ENCODE measurements around the gene CDH23. TPM values are rescaled to one million over a fixed set of nuclear protein-coding genes. Genes with fewer than 3 reads are reported as not detected.
"Not testable (repeated sequence)": the region's sequence is repeated elsewhere in the genome, so short reads cannot be mapped to it uniquely, and the experiment has no call there.

CDH23 gene
- total RNA-seq, 2 donors from 2014 or later, result 3.9 to 4.4 TPM

DNA sequence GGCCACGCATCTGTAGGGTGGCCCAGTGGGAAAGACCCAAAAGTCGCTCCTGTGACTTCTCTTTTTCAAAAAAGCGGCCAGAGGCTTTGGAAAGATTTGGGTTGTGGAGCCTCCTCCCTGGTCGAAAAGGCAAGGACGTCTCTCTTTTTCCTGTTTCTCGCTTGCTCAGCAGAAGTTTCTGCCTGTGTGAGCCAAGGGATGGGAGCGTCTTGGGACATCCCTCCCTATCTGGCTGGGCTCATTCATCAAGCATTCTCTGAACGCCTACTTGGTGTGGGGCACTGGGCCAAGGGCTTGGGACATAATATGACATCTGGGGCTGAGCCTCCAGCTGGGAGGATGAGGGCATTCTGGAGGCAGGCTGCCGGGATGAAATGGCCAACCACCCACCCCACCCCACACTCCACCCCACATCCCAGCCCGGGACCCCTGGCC is 201.9 kb downstream of the CDH23 start:
- TF ChIP-seq, protein P1, sequence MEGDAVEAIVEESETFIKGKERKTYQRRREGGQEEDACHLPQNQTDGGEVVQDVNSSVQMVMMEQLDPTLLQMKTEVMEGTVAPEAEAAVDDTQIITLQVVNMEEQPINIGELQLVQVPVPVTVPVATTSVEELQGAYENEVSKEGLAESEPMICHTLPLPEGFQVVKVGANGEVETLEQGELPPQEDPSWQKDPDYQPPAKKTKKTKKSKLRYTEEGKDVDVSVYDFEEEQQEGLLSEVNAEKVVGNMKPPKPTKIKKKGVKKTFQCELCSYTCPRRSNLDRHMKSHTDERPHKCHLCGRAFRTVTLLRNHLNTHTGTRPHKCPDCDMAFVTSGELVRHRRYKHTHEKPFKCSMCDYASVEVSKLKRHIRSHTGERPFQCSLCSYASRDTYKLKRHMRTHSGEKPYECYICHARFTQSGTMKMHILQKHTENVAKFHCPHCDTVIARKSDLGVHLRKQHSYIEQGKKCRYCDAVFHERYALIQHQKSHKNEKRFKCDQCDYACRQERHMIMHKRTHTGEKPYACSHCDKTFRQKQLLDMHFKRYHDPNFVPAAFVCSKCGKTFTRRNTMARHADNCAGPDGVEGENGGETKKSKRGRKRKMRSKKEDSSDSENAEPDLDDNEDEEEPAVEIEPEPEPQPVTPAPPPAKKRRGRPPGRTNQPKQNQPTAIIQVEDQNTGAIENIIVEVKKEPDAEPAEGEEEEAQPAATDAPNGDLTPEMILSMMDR (IDR thresholded peaks at IDR 0.05), result no peak
- H3K9me3 ChIP-seq, result no peaks in the 10 kb centered on the region
- peak overlapping the region; percentile 29 to 67 for H3K27ac ChIP-seq
- DNase-seq (ENCODE audit: low spot score), result peak; percentile 91
- no peaks in the 10 kb centered on the region for H3K36me3 ChIP-seq
- peaks cover 0 to 17% of the 10 kb centered on the region in 2 donors for H3K4me1 ChIP-seq
- no peak overlapping the region for H3K4me3 ChIP-seq
- no peaks in the 10 kb centered on the region for H3K27me3 ChIP-seq

DNA sequence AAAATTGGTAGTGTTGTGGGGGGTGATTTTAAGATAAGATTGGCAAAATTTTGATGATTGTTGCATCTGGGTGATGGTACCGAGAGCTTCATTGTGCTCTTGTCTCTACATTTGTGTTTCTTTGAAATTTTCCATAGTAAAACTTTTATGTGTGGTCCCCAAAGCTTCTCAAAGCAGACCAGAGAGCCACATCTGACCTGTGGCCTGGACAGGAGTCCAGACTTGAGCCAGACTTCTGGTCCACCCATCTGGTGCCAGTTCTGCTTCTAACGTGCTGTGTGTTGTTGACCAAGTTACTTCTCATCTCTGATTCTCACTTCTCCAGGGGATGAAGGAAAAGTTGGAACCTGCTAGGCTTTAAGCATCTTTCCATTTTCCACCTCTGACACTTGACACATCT is 202.8 kb downstream of the CDH23 start:
- TF ChIP-seq, protein P1 (IDR thresholded peaks at IDR 0.05), result no peak
- Histone ChIP-seq H3K36me3 (no peaks in the 10 kb centered on the region), H3K27me3 (no peaks in the 10 kb centered on the region), H3K4me1 (peaks cover 0 to 17% of the 10 kb centered on the region in 2 donors), H3K27ac (no peak overlapping the region), H3K9me3 (no peaks in the 10 kb centered on the region), H3K4me3 (no peak overlapping the region)
- no peak for DNase-seq (ENCODE audit: low spot score)

DNA sequence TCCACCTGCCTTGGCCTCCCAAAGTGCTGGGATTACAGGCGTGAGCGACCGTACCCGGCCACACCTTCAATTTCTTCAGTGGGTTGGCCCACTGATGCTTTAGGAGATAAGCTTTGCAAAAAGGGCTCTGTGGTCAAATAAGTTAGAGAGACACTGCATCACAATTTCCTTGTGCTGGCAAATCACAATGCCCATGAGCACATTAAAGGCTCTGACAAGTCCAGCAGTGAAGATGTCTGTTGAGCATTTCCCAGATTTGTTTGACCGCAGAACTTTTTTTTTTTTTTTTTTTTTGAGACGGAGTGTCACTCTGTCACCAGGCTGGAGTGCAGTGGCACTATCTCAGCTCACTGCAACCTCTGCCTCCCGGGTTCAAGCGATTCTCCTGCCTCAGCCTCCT is 203.5 kb downstream of the CDH23 start:
- H3K27ac ChIP-seq; H3K4me3 ChIP-seq; DNase-seq (ENCODE audit: low spot score); H3K36me3 ChIP-seq; H3K9me3 ChIP-seq; H3K27me3 ChIP-seq: not testable (repeated sequence)
- peaks cover 0 to 17% of the 10 kb centered on the region in 2 donors for H3K4me1 ChIP-seq

DNA sequence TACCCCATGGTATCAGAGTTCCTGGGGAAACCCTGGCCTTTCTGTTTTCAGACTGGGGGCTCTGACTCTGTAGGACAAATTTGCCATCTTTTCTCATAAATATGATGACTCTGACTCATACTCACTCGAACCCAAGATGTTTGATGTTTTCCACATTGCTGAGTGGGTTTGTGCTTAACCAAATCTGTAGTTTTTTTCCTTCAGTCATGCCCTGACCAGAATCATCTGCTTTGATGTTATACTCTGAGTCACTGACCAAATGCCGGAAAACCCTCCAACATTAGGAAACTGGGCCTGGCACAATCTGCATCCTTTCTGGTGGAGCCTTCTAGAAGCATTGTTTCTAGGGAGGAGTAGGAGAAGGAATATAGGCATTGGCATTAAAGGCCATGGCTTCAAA is 204.1 kb downstream of the CDH23 start:
- no peaks in the 10 kb centered on the region for H3K27me3 ChIP-seq
- no peak overlapping the region for H3K27ac ChIP-seq
- H3K9me3 ChIP-seq, result no peaks in the 10 kb centered on the region
- no peaks in the 10 kb centered on the region for H3K36me3 ChIP-seq
- DNase-seq (ENCODE audit: low spot score), result peak; percentile 71
- TF ChIP-seq, protein P1 (IDR thresholded peaks at IDR 0.05), result no peak
- H3K4me1 ChIP-seq, result peaks cover 0 to 17% of the 10 kb centered on the region in 2 donors
- no peak overlapping the region for H3K4me3 ChIP-seq

DNA sequence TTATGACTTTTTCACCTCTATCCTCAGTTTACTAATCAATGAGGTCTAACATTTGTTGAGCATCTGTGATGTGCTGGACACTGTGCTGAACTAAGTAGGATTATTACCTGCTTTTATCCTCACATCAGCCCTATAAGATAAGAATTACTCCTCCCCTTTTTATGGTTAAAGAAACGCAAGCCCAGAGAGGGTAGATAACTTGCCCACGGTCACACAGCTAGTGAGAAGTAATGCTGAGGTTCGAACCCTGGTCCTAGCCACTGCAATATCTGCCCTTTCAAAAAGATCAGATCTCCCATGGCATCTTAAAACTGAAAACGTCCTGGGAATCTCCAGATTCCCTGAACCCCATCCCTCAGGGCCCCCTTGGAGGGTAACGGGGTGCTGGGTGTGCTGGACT is 204.6 kb downstream of the CDH23 start:
- Histone ChIP-seq H3K4me1 (peaks cover 0 to 17% of the 10 kb centered on the region in 2 donors), H3K4me3 (no peak overlapping the region), H3K9me3 (no peaks in the 10 kb centered on the region), H3K27ac (no peak overlapping the region), H3K27me3 (no peaks in the 10 kb centered on the region), H3K36me3 (no peaks in the 10 kb centered on the region)
- DNase-seq (ENCODE audit: low spot score), result no peak
- TF ChIP-seq, protein P1 (IDR thresholded peaks at IDR 0.05), result no peak

GRCh38 chr10:71603150-71603549 is 206.4 kb downstream of the CDH23 start:
- Histone ChIP-seq H3K9me3 (no peaks in the 10 kb centered on the region), H3K27me3 (no peaks in the 10 kb centered on the region), H3K27ac (no peak overlapping the region), H3K36me3 (no peaks in the 10 kb centered on the region), H3K4me3 (no peak overlapping the region), H3K4me1 (peaks cover 0 to 11% of the 10 kb centered on the region in 2 donors)
- TF ChIP-seq, protein P1 (IDR thresholded peaks at IDR 0.05), result no peak
- DNase-seq (ENCODE audit: low spot score), result no peak

All from right atrium auricular region (tissue), 2 donors.